ENCODE measurements around the gene PRLHR.

The PRLHR gene

DNA sequence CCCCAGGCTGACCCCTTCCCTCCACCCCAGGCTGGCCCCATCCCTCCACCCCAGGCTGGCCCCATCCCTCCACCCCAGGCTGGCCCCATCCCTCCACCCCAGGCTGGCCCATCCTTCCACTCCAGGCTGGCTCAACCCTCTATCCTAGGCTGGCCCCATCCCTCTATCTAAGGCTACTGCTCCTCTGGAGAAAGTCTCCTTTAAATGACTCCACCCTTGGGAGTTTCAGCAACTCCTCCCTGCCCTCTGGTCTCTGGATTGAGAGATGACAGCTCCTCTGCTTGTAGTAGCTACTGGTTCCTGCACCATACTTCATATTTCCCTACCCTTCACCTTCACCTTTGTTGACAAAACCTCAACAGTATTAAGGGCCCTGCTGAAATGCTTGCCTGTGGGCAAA is 8.5 kb downstream of the PRLHR start:
- no peak for DNase-seq

DNA sequence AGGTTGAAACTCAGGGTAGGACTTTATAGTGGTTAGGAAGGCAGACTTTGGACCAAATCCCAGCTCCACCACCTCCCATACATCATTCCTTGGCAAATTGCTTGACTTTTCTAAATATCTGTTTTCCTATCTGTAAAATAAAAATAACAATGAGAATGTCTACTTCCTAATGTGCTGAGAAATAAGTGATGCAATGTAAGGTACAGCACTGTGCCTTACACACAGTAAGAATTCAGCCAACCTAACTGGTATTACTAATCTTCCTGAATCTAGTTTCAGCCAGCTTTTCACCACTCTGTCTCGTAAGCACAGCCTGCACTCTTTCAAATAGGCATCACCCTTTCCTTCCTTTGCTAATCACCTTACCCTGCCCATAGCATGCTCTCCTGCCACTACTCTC is 9.7 kb downstream of the PRLHR start:
- DNase-seq = no peak

GRCh38 chr10:118585234-118585633 is 10.2 kb downstream of the PRLHR start:
- no peak for DNase-seq

GRCh38 chr10:118584181-118584954 is 11.1 kb downstream of the PRLHR start:
- no peak for DNase-seq

DNA sequence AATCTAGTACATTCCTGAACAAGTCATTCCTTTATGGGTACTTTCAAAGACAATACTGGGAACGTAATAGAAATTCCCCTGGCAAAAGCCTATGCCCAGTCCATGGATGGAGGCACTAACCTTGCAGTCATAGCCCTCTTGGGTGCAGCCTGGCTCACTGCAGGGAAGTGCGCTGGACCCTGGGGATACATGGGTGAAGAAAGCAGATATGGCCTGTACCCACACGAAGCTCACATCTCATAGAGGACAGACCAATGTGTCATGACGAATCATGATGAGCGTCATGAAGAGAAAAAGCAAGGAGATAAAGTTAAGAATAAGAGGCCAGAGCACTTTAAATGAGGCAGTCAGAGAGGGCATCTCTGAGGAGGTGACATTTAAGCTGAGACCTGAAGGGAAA is 11.8 kb downstream of the PRLHR start:
- DNase-seq = no peak

GRCh38 chr10:118582511-118582910 is 12.9 kb downstream of the PRLHR start:
- DNase-seq = no peak

DNA sequence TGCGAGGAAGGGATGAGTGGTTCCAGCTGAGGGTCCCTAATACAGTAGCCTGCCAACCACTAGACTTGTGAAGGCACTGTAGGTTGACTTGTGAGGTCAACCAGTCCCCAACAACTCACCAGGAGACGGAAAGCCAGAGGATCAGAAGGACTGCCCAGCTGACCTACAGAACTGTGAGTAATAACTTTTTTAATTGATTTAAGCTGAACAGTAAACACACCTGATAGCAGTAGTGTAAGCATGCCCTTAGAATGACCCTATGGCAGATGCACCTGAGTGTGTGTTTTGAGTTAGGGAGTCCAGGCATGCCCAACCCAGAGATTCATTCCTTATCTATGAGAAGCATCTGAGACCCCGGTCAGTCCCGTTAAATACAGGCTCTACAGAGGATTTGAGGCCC is 14.1 kb downstream of the PRLHR start:
- no peak for DNase-seq

GRCh38 chr10:118580702-118581101 is 14.7 kb downstream of the PRLHR start:
- no peak for DNase-seq

- no peak for DNase-seq
Measured at GRCh38 chr10:118573512-118573911, 21.9 kb downstream of the PRLHR start.

DNA sequence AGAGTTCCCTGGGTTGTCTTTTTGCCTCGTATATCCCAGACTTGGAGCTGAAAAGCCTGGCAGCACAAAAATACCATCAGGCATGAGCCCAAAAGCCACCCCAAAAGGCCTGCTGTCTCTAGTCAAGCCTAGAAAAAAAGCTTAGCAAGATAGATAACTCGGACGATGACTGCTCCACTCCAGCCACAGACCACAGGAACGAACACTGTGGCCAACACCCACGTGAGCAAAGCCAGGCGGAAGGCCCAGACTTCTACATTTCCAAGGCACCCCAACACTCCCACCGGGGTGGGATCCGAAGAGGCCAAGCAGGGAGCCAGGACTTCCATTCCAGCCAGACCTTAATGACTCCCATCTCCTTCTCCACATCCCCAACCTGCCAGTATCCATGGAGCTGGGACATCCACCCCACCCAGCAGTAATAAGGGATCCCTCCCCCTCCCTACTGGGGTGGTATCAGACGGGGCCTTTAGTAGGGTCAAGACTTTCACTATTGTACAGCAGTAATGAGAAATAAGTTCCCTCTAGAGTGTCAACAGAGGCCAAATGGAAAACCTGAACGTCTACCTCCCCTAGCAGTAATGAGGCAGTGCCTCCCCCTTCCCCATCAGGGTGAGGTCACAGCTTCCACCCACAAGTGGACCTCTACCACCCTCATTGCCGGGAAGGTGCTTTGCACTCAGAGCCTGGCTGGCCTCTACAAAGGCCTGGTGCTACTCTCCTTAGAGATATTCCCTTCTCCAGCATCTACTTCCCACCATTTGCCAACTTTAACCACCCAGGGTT is 23.0 kb downstream of the PRLHR start:
- DNase-seq = no peak

DNA sequence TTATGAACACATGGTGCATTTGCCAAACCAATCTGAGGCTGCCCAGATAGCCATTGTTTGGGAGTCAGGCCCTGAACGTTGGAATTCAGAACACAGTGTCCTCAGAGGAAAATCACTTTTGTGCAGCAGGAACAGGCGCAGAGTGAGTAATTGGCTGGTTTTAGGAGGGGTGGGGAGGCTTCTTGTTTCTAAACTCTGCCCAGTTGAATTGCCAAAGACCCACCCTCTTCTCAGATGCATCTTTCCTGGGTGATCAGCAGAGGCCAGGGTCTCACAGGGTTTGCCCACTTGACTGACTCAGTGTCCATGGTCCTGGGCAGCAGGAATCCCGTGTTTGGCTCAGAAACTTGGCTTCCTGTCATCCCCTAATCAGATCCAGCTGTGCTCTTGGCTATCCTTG is 24.3 kb downstream of the PRLHR start:
- no peak for DNase-seq

GRCh38 chr10:118570591-118570990 is 24.9 kb downstream of the PRLHR start:
- peak; percentile 12 for DNase-seq

- DNase-seq = no peak
Measured at GRCh38 chr10:118569882-118570252, 25.6 kb downstream of the PRLHR start.

GRCh38 chr10:118569241-118569881 is 26.1 kb downstream of the PRLHR start:
- no peak for DNase-seq

- peak; percentile 13 for DNase-seq
Measured at GRCh38 chr10:118568327-118568848, 27.1 kb downstream of the PRLHR start.

DNA sequence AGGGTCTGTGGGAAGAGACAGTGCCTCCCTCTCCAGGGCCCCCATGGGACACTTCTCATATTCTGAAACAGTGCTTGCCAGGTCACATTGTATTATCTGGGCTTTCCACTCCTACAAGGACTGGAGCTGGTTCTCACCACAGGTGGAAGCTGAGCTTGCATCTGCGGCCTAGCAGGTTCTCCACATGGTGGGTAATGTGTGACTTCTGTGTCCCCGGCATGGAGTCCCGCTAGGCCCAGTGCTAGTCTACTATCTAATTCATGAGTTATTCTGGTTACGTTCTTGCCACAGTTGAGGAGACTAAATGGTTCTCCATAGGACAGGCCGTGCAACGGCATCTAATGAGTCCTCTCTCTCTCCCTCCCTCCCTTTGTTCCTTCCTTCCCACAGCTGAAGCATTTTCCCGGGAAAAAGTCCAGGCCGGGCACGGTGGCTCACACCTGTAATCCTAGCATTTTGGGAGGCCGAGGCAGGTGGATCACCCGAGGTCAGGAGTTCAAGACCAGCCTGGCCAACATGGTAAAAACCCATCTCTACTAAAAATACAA is 27.7 kb downstream of the PRLHR start:
- no peak for DNase-seq

- no peak for DNase-seq
Measured at GRCh38 chr10:118566911-118567310, 28.5 kb downstream of the PRLHR start.

DNA sequence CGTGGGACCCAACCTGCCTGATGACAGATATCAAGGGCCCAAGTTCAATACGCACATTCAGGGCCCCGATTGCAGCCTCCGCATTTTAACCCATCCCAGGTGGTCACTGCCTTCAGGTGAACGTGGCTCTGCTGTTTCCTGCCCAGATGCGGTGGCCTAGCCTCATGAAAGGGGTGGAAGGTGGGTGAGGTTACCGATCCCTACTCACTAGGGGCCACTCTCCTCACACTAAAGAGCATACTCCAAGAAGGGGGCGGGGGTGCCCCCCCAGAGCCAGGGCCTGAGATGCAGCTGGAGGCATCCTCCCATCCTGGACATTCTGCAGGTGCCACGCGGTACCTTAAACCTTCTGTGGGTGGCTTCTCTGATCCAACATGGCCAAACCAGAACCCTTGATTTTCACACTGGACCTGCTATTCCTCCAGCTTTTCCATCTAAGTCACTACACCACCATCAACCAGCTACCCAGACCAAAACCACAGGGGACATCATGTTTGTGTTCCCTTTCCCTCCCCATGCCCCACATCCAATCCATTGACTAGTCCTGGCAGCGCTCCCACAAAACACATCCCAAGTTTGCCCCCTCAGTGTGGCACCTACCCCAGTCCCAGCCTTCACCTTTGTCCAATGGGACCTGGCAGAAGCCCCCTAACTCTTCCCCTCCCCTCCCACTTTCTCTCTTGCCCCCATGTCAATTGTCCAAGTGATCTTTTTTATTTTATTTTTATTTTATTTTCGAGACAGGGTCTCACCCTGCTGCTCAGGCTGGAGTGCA is 30.0 kb downstream of the PRLHR start:
- DNase-seq = no peak

- DNase-seq = no peak
Measured at GRCh38 chr10:118564652-118565051, 30.8 kb downstream of the PRLHR start.

GRCh38 chr10:118564114-118564513 is 31.3 kb downstream of the PRLHR start:
- DNase-seq = no peak

DNA sequence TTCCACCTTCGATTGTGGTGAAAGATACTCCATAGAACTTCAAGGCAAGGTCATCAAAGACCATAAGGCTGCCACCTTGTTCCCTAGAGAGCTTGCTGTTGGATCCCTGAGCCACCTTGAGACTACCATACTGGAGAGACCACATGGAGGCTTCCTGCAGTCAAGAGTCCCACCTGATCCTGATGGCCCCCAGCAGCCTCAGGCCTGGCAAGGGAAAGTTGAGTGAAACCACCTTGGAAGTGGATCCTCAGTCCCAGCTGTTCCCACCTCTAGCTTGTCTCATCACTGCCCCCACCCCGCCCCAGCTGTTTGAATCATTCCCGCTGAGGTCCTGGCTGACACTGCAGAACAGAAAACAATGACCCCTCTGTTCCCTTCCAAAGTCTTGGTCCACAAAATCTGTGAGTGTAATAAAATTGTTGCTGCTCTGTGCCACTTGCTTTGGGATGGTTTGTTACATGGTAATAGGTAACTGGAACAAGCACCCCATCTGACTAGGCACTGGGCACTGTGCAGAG is 32.0 kb downstream of the PRLHR start:
- DNase-seq = no peak

- DNase-seq = no peak
Measured at GRCh38 chr10:118562851-118563250, 32.6 kb downstream of the PRLHR start.
